IMR-90 (cell line): ENCODE data around the gene ART3. TPM values are rescaled to one million over a fixed set of nuclear protein-coding genes. Genes with fewer than 3 reads are reported as not detected.

Source experiments
- ATAC-seq: fragments of 200-7000 bp; cut with Tn5 transposase; 2 replicates; pipeline ENCODE4 v1.9.1; 2020; ENCODE audit warnings: low read depth, mild to moderate bottlenecking, moderate library complexity
- BruUV-seq: library from RNA; stranded (reverse); fragments of 400-500 nt; replicated peaks from 2 replicates; lab custom pipeline; 2021; lab: Mats Ljungman, UMichigan
- CTCF ChIA-PET: fragments of 300-600 bp; formaldehyde crosslinking; extraction: SDS; loops from one replicate; lab custom pipeline; 2021; ENCODE audit warnings: antibody characterized with exemption; lab: Yijun Ruan, JAX
- POLR2A ChIA-PET: fragments of 300-600 bp; sonication (Branson Sonifier 250); formaldehyde crosslinking; loops from one replicate; lab custom pipeline; 2022; ENCODE audit warnings: antibody characterized with exemption; ENCODE audit not compliant: unreplicated experiment; lab: Charles Lee
- DNase-seq: peaks from one replicate; pipeline ENCODE4 v3.0.0; 2013
- H2AFZ ChIP-seq: replicated peaks from 2 replicates; pipeline ENCODE3; 2013; ENCODE audit warnings: low read length, mild to moderate bottlenecking; ENCODE audit not compliant: poor library complexity
- H2AK5ac ChIP-seq: 2 replicates; pipeline ENCODE4 v1.6.1; 2013; ENCODE audit warnings: low read depth, low read length, inconsistent platforms
- H2AK9ac ChIP-seq: replicated peaks from 2 replicates; pipeline ENCODE3; 2013; ENCODE audit warnings: mild to moderate bottlenecking, low read depth, low read length, moderate library complexity; ENCODE audit not compliant: poor library complexity
- H2BK120ac ChIP-seq: 2 replicates; pipeline ENCODE4 v1.6.1; 2013; ENCODE audit warnings: low read depth, low read length, inconsistent platforms
- H2BK15ac ChIP-seq: 3 replicates; pipeline ENCODE4 v1.6.1; 2013; ENCODE audit warnings: low read depth, low read length, inconsistent platforms
- H2BK20ac ChIP-seq: 2 replicates; pipeline ENCODE4 v1.6.1; 2013; ENCODE audit warnings: low read depth, mild to moderate bottlenecking, inconsistent platforms, low read length, moderate library complexity
- H2BK5ac ChIP-seq: 2 replicates; pipeline ENCODE4 v1.6.1; 2013; ENCODE audit warnings: mild to moderate bottlenecking, low read depth, low read length, inconsistent platforms; ENCODE audit not compliant: poor library complexity, severe bottlenecking
- H3K14ac ChIP-seq: replicated peaks from 2 replicates; pipeline ENCODE4 v1.6.1; 2013; ENCODE audit warnings: low read depth, low read length, inconsistent platforms
- H3K18ac ChIP-seq: 2 replicates; pipeline ENCODE4 v1.6.1; 2013; ENCODE audit warnings: low read depth, low read length, control low read depth
- H3K23ac ChIP-seq: 2 replicates; pipeline ENCODE4 v1.6.1; 2013; ENCODE audit warnings: low read depth, low read length, inconsistent platforms
- H3K27ac ChIP-seq: 2 replicates; pipeline ENCODE4 v1.5.1; 2013; ENCODE audit warnings: mild to moderate bottlenecking, control low read depth, low read length; ENCODE audit not compliant: insufficient read depth
- H3K27me3 ChIP-seq: 2 replicates; pipeline ENCODE4 v1.6.1; 2013; ENCODE audit warnings: low read length; ENCODE audit not compliant: control insufficient read depth, insufficient read depth
- H3K36me3 ChIP-seq: 2 replicates; pipeline ENCODE4 v1.6.1; 2013; ENCODE audit warnings: low read length, mixed read lengths; ENCODE audit not compliant: control insufficient read depth, insufficient read depth
- H3K4ac ChIP-seq: 2 replicates; pipeline ENCODE4 v1.6.1; 2013; ENCODE audit warnings: low read depth, low read length, inconsistent platforms
- H3K4me1 ChIP-seq: 2 replicates; pipeline ENCODE4 v1.6.1; 2013; ENCODE audit warnings: low read length, mixed read lengths; ENCODE audit not compliant: control insufficient read depth, insufficient read depth
- H3K4me2 ChIP-seq: 2 replicates; pipeline ENCODE4 v1.6.1; 2013; ENCODE audit warnings: low read depth, mild to moderate bottlenecking, control low read depth, low read length, moderate library complexity
- H3K4me3 ChIP-seq: 2 replicates; pipeline ENCODE4 v1.5.1; 2013; ENCODE audit warnings: low read depth, mild to moderate bottlenecking, control low read depth, low read length, moderate library complexity; ENCODE audit not compliant: insufficient read depth
- H3K56ac ChIP-seq: 2 replicates; pipeline ENCODE4 v1.6.1; 2013; ENCODE audit warnings: low read length, inconsistent platforms; ENCODE audit not compliant: insufficient read depth; ENCODE audit errors: extremely low read depth
- H3K79me1 ChIP-seq, 2 experiments: 2 replicates each; pipeline ENCODE4 v1.6.1; 2013; ENCODE audit warnings: low read length in 2 of 2, inconsistent platforms in 1 of 2, low read depth in 1 of 2
- H3K9ac ChIP-seq: 2 replicates; pipeline ENCODE4 v1.6.1; 2013; ENCODE audit warnings: low read depth, low read length, control low read depth
- H3K9me1 ChIP-seq: 2 replicates; pipeline ENCODE4 v1.6.1; 2013; ENCODE audit warnings: low read length, inconsistent platforms; ENCODE audit not compliant: insufficient read depth
- H3K9me3 ChIP-seq: 2 replicates; pipeline ENCODE4 v1.6.1; 2013; ENCODE audit warnings: low read length; ENCODE audit not compliant: control insufficient read depth, insufficient read depth
- H4K20me1 ChIP-seq: 2 replicates; pipeline ENCODE4 v1.6.1; 2013; ENCODE audit warnings: low read length, inconsistent platforms; ENCODE audit not compliant: insufficient read depth
- H4K5ac ChIP-seq: 2 replicates; pipeline ENCODE4 v1.6.1; 2013; ENCODE audit warnings: mild to moderate bottlenecking, low read depth, low read length, control low read depth
- H4K8ac ChIP-seq, 2 experiments: 2 replicates each; pipeline ENCODE4 v1.6.1; 2013; ENCODE audit warnings: low read depth in 2 of 2, low read length in 2 of 2, control low read depth in 1 of 2, inconsistent platforms in 1 of 2
- H4K91ac ChIP-seq: 2 replicates; pipeline ENCODE4 v1.6.1; 2013; ENCODE audit warnings: low read depth, low read length, inconsistent platforms; ENCODE audit not compliant: insufficient read depth
- CEBPB ChIP-seq: IDR thresholded peaks from 2 replicates; pipeline ENCODE4 v1.6.1; 2012; ENCODE audit warnings: low read depth, low read length, improper control_type of control experiment
- CHD1 ChIP-seq: IDR thresholded peaks from 2 replicates; pipeline ENCODE4 v1.6.1; 2012; ENCODE audit warnings: low read depth, low read length, improper control_type of control experiment
- FOS ChIP-seq: fragments of 150-350 bp; IDR thresholded peaks from 2 replicates; pipeline ENCODE4 v1.6.1; 2016; ENCODE audit warnings: low read depth, low read length
- MAZ ChIP-seq: IDR thresholded peaks from 2 replicates; pipeline ENCODE4 v1.6.1; 2012; ENCODE audit warnings: low read depth, mild to moderate bottlenecking, low read length, improper control_type of control experiment, moderate library complexity, borderline replicate concordance
- MXI1 ChIP-seq: IDR thresholded peaks from 2 replicates; pipeline ENCODE4 v1.6.1; 2012; ENCODE audit warnings: low read depth, mild to moderate bottlenecking, low read length, moderate library complexity, borderline replicate concordance
- NFE2L2 ChIP-seq: fragments of 150-350 bp; IDR thresholded peaks from 2 replicates; pipeline ENCODE4 v1.6.1; 2016; ENCODE audit warnings: low read depth, mild to moderate bottlenecking, low read length
- SMC3 ChIP-seq: fragments of 150-350 bp; IDR thresholded peaks from 2 replicates; pipeline ENCODE4 v1.6.1; 2016; ENCODE audit warnings: low read depth, mild to moderate bottlenecking, antibody characterized with exemption, low read length, moderate library complexity
- WGBS, 2 experiments: methylation state at CpG; one replicate each; pipeline versions ENCODE4 v1.1.5 to v1.1.7; 2013; ENCODE audit warnings: missing lambda C conversion rate in 2 of 2; ENCODE audit not compliant: insufficient read length in 1 of 2; ENCODE audit errors: extremely low coverage in 2 of 2; 5-methylcytosine and 5-hydroxymethylcytosine counted together
- dilution Hi-C: fragments of 300-500 bp; cut with HindIII; formaldehyde crosslinking; loops from one replicate; pipeline ENCODE4 v1.14.3; 2018; ENCODE audit warnings: low sequenced_read_pairs; ENCODE audit not compliant: unreplicated experiment
- in situ Hi-C: fragments of 300-500 bp; cut with MboI; formaldehyde crosslinking; loops from 3 replicates; pipeline ENCODE4 v1.14.3; 2019; ENCODE audit warnings: low sequenced_read_pairs, inconsistent platforms, mixed read lengths
- intact Hi-C: fragments of 100-400 bp; cut with micrococcal nuclease; formaldehyde crosslinking; loops from 2 replicates; pipeline ENCODE4 v1.10.0; 2022
- polyA plus RNA-seq, 3 experiments: library from polyadenylated mRNA; depleted of rRNA; stranded (reverse); fragments of >200 nt; gene quantifications; 2 replicates each; pipeline ENCODE4 v1.2.3, GENCODE V29; 2012; ENCODE audit warnings: low replicate concordance in 1 of 3
- total RNA-seq: library from RNA; depleted of rRNA; stranded (reverse); fragments of >200 nt; gene quantifications from 2 replicates; pipeline ENCODE4 v1.2.3, GENCODE V29; 2012
- TF ChIP-seq, protein P1 (sequence below): fragments of 150-350 bp; IDR thresholded peaks from 2 replicates; pipeline ENCODE4 v1.6.1; 2016; ENCODE audit warnings: low read depth, mild to moderate bottlenecking, low read length, moderate library complexity, borderline replicate concordance
- TF ChIP-seq, protein P2 (sequence below): fragments of 150-350 bp; IDR thresholded peaks from 2 replicates; pipeline ENCODE4 v1.6.1; 2017; ENCODE audit warnings: mild to moderate bottlenecking, antibody characterized with exemption, low read length, low read depth
- TF ChIP-seq, protein P3 (sequence below): conservative IDR thresholded peaks from 2 replicates; pipeline ENCODE4 v1.5.1; 2012; ENCODE audit warnings: mild to moderate bottlenecking, low read depth, low read length, improper control_type of control experiment

The ART3 gene
- total and polyA plus RNA-seq, 2 of the 4 experiments (the other 2 are of a cell fraction), result 0.15 TPM; not detected in 1

DNA sequence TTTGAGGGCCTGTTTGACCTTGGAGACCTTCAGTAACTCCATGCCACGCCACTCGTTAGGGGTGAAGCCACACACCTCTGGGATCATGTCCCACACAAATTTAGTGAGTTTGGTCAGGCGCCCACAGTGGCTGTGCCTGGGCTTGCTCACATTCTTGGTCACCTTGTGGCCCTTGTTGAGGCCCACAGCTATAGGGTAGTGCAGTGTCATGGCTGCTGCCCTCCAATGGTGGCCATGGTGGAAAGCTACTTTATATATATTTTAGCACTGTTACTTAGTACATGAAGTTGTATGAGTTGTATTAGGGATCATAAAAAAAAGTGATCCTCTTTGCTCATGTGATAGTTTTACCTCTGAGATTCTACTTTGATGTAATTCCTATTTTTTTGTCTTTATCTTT is 37.7 kb upstream of the ART3 start:
- no peak overlapping the region for H3K4me3 ChIP-seq
- H3K27ac ChIP-seq, result no peak overlapping the region
- no CpG with 5 or more reads among the region's 3 CpGs for WGBS, 2 experiments
- no peak overlapping the region for H2BK15ac ChIP-seq
- H2AK5ac ChIP-seq, result no peak overlapping the region
- no peak overlapping the region for H2BK5ac ChIP-seq
- ATAC-seq, result no peak
- DNase-seq, result no peak
- H3K4ac ChIP-seq, result no peak overlapping the region
- H3K18ac ChIP-seq, result no peak overlapping the region
- dilution Hi-C loops (no loop called here), intact Hi-C loops (no loop called here), in situ Hi-C loops (no loop called here)
- H2AK9ac ChIP-seq, result no peak overlapping the region
- H4K91ac ChIP-seq, result no peak overlapping the region
- H3K9me3 ChIP-seq, result no peaks in the 10 kb centered on the region
- CTCF ChIA-PET, result no interaction called here
- no peak overlapping the region for H4K5ac ChIP-seq
- no peaks in the 10 kb centered on the region for H3K79me1 ChIP-seq
- no peak overlapping the region for H3K23ac ChIP-seq
- H3K27me3 ChIP-seq, result peaks cover 4% of the 10 kb centered on the region; the same call in 1 of the 2 replicates
- no peaks in the 10 kb centered on the region for H3K4me1 ChIP-seq
- no peak overlapping the region for H3K9ac ChIP-seq
- POLR2A ChIA-PET, result no interaction called here
- TF ChIP-seq NFE2L2 (no peak), SMC3 (no peak), FOS (no peak), MAZ (no peak), CEBPB (no peak), CHD1 (no peak), MXI1 (no peak)
- TF ChIP-seq, protein P1, sequence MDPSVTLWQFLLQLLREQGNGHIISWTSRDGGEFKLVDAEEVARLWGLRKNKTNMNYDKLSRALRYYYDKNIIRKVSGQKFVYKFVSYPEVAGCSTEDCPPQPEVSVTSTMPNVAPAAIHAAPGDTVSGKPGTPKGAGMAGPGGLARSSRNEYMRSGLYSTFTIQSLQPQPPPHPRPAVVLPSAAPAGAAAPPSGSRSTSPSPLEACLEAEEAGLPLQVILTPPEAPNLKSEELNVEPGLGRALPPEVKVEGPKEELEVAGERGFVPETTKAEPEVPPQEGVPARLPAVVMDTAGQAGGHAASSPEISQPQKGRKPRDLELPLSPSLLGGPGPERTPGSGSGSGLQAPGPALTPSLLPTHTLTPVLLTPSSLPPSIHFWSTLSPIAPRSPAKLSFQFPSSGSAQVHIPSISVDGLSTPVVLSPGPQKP, result no peak
- TF ChIP-seq, protein P2, sequence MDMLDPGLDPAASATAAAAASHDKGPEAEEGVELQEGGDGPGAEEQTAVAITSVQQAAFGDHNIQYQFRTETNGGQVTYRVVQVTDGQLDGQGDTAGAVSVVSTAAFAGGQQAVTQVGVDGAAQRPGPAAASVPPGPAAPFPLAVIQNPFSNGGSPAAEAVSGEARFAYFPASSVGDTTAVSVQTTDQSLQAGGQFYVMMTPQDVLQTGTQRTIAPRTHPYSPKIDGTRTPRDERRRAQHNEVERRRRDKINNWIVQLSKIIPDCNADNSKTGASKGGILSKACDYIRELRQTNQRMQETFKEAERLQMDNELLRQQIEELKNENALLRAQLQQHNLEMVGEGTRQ, result no peak
- TF ChIP-seq, protein P3, sequence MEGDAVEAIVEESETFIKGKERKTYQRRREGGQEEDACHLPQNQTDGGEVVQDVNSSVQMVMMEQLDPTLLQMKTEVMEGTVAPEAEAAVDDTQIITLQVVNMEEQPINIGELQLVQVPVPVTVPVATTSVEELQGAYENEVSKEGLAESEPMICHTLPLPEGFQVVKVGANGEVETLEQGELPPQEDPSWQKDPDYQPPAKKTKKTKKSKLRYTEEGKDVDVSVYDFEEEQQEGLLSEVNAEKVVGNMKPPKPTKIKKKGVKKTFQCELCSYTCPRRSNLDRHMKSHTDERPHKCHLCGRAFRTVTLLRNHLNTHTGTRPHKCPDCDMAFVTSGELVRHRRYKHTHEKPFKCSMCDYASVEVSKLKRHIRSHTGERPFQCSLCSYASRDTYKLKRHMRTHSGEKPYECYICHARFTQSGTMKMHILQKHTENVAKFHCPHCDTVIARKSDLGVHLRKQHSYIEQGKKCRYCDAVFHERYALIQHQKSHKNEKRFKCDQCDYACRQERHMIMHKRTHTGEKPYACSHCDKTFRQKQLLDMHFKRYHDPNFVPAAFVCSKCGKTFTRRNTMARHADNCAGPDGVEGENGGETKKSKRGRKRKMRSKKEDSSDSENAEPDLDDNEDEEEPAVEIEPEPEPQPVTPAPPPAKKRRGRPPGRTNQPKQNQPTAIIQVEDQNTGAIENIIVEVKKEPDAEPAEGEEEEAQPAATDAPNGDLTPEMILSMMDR, result no peak
- H3K9me1 ChIP-seq, result no peaks in the 10 kb centered on the region
- no peak overlapping the region for H3K14ac ChIP-seq
- no TSS peak for BruUV-seq
- H4K20me1 ChIP-seq, result no peaks in the 10 kb centered on the region
- H2AFZ ChIP-seq, result no peak overlapping the region
- no peak overlapping the region for H3K56ac ChIP-seq
- no peak overlapping the region for H3K4me2 ChIP-seq
- H4K8ac ChIP-seq, result no peak overlapping the region
- no peak overlapping the region for H2BK20ac ChIP-seq
- H2BK120ac ChIP-seq, result no peak overlapping the region
- no peaks in the 10 kb centered on the region for H3K36me3 ChIP-seq
